Suppressor macrophage treated with lipopolysaccharide for 4 hours (primary cell): Measurements from ENCODE around the gene UBQLN1.
"Not testable (repeated sequence)": the region's sequence is repeated elsewhere in the genome, so short reads cannot be mapped to it uniquely, and the experiment has no call there.

Experiments
- DNase-seq: peaks from one replicate; pipeline ENCODE4 v3.0.0-alpha.2; 2020

UBQLN1 gene

DNA sequence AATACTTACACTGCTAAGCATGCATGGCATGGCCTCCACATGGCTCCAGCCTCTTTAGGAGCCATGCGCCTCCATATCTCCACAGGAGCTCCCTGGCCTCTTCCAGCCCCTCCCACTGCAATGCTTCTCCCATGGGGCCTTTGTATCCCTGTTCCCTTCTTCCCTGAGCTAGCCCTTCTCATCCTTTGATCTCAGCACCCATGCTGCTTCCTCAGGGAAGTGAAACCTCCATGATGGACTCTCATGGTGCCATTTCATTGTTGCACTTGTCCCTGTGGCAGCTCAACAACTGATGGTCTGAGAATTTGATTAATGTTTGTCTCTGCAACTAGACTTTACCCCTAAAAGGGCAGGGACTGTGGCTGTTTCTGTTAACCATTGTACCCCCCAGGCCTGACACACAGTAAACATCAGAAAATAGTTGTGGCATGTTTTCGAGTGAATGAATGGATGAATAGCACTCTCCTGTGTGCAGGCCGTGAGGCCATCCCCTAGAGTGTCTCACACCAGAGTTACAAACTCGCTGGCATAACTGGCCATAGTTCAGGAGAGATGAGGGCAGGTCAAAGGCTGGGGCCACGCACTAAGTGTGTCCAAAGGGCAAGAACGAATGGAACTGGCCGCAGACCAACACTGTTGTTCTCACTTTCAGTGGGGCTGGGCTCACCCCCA, 78.2 kb downstream of the UBQLN1 start:
- no peak for DNase-seq

DNA sequence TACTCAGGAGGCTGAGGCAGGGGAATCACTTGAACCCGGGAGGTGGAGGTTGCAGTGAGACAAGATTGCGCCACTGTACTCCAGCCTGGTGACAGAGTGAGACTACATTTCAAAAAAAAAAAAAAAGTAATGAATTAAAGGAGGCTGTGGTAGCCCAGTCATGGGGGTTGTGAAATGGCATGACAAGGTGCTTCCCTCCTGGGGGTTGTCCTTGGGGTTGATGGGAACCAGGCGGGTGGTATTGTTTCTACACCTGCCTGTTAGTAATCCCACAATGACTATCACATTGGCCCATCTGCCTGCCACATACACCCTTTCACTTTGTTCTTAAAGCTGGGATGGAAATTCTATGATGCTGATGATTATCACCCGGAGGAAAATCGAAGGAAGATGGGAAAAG, 79.2 kb downstream of the UBQLN1 start:
- DNase-seq = no peak

DNA sequence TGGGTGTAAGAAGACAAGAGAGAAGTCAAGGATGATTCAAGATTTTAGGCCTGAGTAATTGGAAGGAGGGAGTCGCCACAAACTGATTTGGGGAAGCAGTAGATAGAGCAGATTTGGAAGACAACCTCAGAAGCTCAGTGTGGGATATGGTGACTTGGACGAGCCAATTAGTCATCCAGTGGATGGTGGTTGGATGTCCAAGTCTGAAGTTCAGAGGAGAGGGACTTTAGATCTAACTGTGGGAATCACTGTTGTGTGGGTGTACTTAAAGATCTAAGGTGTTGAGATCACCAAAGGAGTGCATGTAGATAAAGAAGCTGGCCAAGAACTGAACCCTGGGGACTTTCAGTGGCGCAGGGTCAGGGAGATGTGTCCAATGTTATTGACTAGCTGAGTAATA, 82.6 kb downstream of the UBQLN1 start:
- DNase-seq = peak; percentile 50

DNA sequence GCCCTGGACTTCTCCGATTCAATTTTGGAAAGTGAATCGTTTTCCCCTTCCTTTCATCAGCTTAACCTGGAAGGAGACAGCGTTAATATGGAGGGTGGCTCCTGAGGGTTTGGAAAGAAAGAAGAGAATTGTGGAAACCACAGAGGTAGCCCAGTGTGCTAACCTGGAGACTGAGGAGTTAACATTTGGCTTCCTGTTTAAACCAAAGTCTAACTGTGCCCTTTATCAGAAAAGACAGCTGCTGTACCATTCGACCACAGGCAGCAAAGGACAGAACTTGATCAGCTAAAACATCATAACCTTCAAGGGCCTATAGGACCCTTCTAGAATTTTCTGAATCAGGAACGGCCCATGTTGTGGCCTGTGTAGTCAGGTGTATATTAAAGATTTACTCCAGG, 84.1 kb downstream of the UBQLN1 start:
- no peak for DNase-seq

DNA sequence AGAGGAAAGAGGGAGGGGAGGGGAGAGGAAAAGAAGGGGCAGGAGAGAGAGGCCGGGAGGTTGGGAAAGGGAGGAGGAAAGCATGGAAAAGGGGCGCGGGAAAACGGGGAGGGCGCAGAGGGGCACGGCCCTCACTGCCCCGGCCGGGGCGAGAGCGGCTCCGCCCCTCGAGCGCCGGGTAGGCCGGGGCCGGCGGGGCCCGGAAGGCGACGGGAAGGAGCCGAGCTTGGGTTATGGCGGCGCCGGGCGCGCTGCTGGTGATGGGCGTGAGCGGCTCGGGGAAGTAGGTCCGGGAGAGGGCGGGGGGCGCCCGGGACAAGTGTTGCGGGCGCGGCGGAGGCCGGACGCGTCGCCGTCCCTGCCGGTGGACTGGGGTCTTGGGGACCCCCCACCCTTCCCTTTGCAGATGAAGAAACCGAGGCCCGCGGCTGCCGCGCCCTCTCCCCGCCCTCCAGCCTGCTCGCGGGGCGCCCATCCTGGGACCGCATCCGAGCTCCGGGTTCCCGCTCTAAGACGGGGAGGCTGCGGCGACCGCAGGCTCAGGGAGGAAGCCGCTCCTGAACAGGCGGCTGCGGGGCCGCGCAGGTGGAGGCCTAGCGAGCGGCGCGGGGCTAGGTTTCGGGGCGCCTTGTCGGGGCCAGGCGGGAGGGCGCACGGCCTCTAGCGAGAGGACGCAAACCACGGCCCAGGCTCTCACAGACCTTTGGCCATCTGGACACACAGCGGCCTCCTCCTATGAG, 84.6 kb downstream of the UBQLN1 start, which contains the start of gene IDNK:
IDNK (plus strand) TSS at position 205 of the 740 bp plus-strand sequence; CDS start at position 234, 29 bp downstream.
- peak; percentile 74 for DNase-seq

DNA sequence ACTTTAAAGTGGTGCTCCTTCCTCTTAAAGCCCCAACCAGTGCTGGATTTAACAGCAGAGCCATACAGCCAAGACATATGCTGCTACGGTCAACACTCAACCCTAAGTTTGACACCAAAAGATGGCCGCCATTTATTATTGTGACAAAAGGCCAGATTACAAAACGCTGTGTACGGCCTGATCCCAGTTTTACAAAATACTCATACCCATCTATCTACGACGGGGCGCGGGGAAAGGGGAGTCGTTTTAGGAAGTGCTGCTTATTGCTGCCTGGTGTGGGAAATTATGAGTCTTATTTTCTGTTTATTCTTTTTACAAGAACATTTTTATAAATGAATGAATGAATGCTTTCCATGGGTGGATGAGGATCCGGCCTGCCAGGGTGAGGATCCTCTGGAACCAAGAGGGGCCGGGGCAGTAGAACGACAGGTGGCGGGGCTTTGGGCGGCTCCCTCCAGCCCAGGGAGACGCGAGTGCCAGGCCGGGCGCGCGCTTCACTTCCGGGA, 85.3 kb downstream of the UBQLN1 start:
- peak; percentile 19 for DNase-seq

DNA sequence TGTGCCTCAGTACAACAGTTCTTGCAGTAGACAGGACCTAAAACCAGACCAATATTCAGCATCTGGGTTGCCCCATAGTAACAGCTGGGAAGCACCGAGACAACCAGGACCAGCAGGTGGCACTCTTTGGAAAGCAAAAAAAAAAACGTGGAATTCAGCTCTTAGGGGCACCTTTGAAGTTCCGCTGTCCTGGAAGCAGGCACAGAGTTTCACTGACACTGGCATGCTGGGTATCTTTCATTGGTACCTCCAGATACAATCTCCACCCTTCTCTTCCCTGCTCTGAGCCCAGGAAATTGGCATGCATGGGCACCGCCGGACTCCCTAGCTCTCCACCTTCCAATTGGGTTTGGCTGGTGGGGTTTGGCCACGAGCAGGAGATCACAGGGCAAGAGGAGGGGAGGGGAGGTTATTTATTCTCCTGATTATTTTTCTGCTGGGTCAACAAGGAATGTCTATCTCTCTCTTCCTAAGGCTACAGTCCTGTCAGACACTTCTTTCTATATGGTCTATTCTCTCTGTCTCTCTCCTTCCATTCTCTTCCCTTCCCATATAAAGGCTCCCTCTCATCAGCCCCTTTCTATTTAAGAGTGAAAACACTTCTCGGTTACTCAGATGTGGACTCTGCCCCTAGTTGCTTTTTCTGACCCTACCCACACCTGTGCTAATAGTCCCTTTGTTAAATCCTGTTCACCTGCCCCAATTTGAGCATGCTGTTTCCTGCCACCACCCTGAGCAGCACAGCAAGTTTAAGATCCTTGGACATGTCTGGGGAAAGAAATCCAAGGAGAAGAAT, 86.7 kb downstream of the UBQLN1 start:
- DNase-seq = peak; percentile 57

DNA sequence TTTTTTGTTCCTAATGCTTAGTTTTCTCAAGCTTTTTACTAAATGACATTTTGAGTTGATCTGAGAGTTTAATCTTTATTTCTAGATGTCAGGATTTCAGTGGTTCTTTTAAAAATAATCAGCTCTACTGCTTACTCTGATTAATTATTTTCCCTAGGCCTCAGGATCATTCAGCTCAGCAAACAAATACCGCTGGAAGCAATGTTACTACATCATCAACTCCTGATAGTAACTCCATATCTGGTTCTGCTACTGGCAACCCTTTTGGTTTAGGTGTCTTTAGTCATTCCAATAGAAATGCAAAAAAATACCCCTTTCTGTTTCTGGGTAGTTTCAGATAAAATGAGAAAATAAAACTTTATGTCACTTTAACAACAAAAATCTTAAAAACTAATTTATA, 90.5 kb downstream of the UBQLN1 start:
- DNase-seq = no peak

DNA sequence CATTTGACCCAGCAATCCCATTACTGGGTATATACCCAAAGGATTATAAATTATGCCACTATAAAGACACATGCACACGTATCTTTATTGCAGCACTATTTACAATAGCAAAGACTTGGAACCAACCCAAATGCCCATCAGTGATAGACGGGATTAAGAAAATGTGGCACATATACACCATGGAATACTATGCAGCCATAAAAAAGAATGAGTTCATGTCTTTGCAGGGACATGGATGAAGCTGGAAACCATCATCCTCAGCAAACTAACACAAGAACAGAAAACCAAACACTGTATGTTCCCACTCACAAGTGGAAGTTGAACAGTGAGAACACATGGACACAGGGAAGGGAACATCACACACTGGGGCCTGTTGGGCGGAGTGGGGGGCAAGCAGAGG, 94.5 kb downstream of the UBQLN1 start:
- not testable (repeated sequence) for DNase-seq
